A549 (cell line): ENCODE results near the gene HEXD. TPM values are rescaled to one million over a fixed set of nuclear protein-coding genes. Genes with fewer than 3 reads are reported as not detected.

Experiments
- ATAC-seq, 2 experiments: fragments of 200-7000 bp in 1 of 2; fragments of >200 bp in 1 of 2; cut with Nextera tagmentation in 1 of 2; cut with Tn5 transposase in 1 of 2; 3 replicates each; pipeline versions ENCODE4 v1.8.0 to v1.9.1; 2018 to 2020; ENCODE audit warnings: mild to moderate bottlenecking in 1 of 2, moderate library complexity in 1 of 2
- CTCF ChIA-PET: fragments of 300-600 bp; sonication (Branson Sonifier 250); formaldehyde crosslinking; extraction: SDS; loops from one replicate; lab custom pipeline; 2021; ENCODE audit warnings: antibody characterized with exemption, inconsistent platforms; lab: Yijun Ruan, JAX
- POLR2A ChIA-PET: fragments of 350-600 bp; formaldehyde crosslinking; extraction: SDS; loops from one replicate; lab custom pipeline; 2021; ENCODE audit warnings: antibody characterized with exemption, inconsistent platforms; lab: Yijun Ruan, JAX
- DNase-seq, 2 experiments: peaks; one replicate each; pipeline versions ENCODE4 v3.0.0 to v3.0.0-alpha.2; 2011 to 2016; ENCODE audit warnings: low read depth in 1 of 2, low spot score in 1 of 2
- FAIRE-seq: peaks from 2 replicates; lab custom pipeline; 2011; peaks lifted over from hg19 to GRCh38; lab: Jason Lieb, UNC
- H3K27ac ChIP-seq, 2 experiments: fragments of >200 bp; sonication (Bioruptor Twin); formaldehyde crosslinking; 3 replicates each; pipeline ENCODE4 v1.5.1; 2016 to 2017
- H3K4me1 ChIP-seq: fragments of >200 bp; sonication (Bioruptor Twin); formaldehyde crosslinking; 3 replicates; pipeline ENCODE4 v1.6.1; 2016
- H3K4me2 ChIP-seq: fragments of >200 bp; sonication (Bioruptor Twin); formaldehyde crosslinking; 3 replicates; pipeline ENCODE4 v1.6.1; 2016
- H3K4me3 ChIP-seq: fragments of >200 bp; sonication (Bioruptor Twin); formaldehyde crosslinking; 3 replicates; pipeline ENCODE4 v1.5.1; 2016
- H3K9me3 ChIP-seq: fragments of >200 bp; sonication (Bioruptor Twin); formaldehyde crosslinking; 3 replicates; pipeline ENCODE4 v1.6.1; 2016
- BHLHE40 ChIP-seq: IDR thresholded peaks from 2 replicates; pipeline ENCODE4 v1.6.1; 2012; ENCODE audit warnings: low read depth, low read length, inconsistent platforms
- CBX2 ChIP-seq: fragments of 200-600 bp; sonication (generic); IDR thresholded peaks from 2 replicates; pipeline ENCODE4 v1.6.1; 2016; ENCODE audit warnings: low read depth, mild to moderate bottlenecking, borderline replicate concordance
- CEBPB ChIP-seq, 2 experiments: fragments of >200 bp in 1 of 2; sonication (Bioruptor Twin) in 1 of 2; formaldehyde crosslinking in 1 of 2; IDR thresholded peaks; 2 replicates each; pipeline ENCODE4 v1.6.1; 2012 to 2016
- CHD2 ChIP-seq: fragments of 150-350 bp; IDR thresholded peaks from 2 replicates; pipeline ENCODE4 v1.6.1; 2014; ENCODE audit warnings: low read length; ENCODE audit not compliant: partially characterized antibody
- CHD4 ChIP-seq: fragments of 200-600 bp; sonication (generic); IDR thresholded peaks from 2 replicates; pipeline ENCODE4 v1.6.1; 2016; ENCODE audit warnings: antibody characterized with exemption, mild to moderate bottlenecking, borderline replicate concordance
- EHF ChIP-seq: fragments of 250-450 bp; sonication (Bioruptor Pico); IDR thresholded peaks from 2 replicates; pipeline ENCODE4 v1.5.0; 2020; ENCODE audit warnings: mild to moderate bottlenecking
- EP300 ChIP-seq, 2 experiments: fragments of >200 bp; sonication (Bioruptor Twin); formaldehyde crosslinking; IDR thresholded peaks; 2 replicates in 1 of 2; 3 replicates in 1 of 2; pipeline ENCODE4 v1.6.1; 2016 to 2017
- FOXS1 ChIP-seq: fragments of 250-450 bp; sonication (Bioruptor Pico); IDR thresholded peaks from 2 replicates; pipeline ENCODE4 v1.5.0; 2020; ENCODE audit warnings: mild to moderate bottlenecking, moderate library complexity
- GATA3 ChIP-seq: IDR thresholded peaks from 2 replicates; pipeline ENCODE4 v1.6.1; 2012; ENCODE audit warnings: borderline replicate concordance
- HDAC2 ChIP-seq: fragments of 200-600 bp; sonication (generic); IDR thresholded peaks from 2 replicates; pipeline ENCODE4 v1.6.1; 2016
- HOXA7 ChIP-seq: fragments of 250-450 bp; sonication (Bioruptor Pico); IDR thresholded peaks from 2 replicates; pipeline ENCODE4 v1.5.0; 2020; ENCODE audit warnings: mild to moderate bottlenecking, moderate library complexity
- HOXB13 ChIP-seq: fragments of 250-450 bp; sonication (Bioruptor Pico); IDR thresholded peaks from 2 replicates; pipeline ENCODE4 v1.5.0; 2020; ENCODE audit warnings: low read depth, mild to moderate bottlenecking, moderate library complexity
- HOXB5 ChIP-seq: fragments of 250-450 bp; sonication (Bioruptor Pico); IDR thresholded peaks from 2 replicates; pipeline ENCODE4 v1.5.0; 2020; ENCODE audit warnings: mild to moderate bottlenecking, moderate library complexity
- JUN ChIP-seq, 2 experiments: fragments of >200 bp; sonication (Bioruptor Twin); formaldehyde crosslinking; IDR thresholded peaks; 2 replicates in 1 of 2; 3 replicates in 1 of 2; pipeline ENCODE4 v1.6.1; 2016 to 2017
- MAX ChIP-seq: IDR thresholded peaks from 2 replicates; pipeline ENCODE4 v1.6.1; 2012
- MYC ChIP-seq: IDR thresholded peaks from 2 replicates; pipeline ENCODE4 v1.6.1; 2012; ENCODE audit warnings: mild to moderate bottlenecking, inconsistent platforms, low read length, improper control_type of control experiment, borderline replicate concordance
- NFE2L2 ChIP-seq: fragments of 150-350 bp; conservative IDR thresholded peaks from 2 replicates; pipeline ENCODE4 v1.6.1; 2014; ENCODE audit warnings: low read length
- NR3C1 ChIP-seq: fragments of >200 bp; sonication (Bioruptor Twin); formaldehyde crosslinking; IDR thresholded peaks from 3 replicates; pipeline ENCODE4 v1.6.1; 2017
- PBX3 ChIP-seq: IDR thresholded peaks from 2 replicates; pipeline ENCODE4 v1.6.1; 2012
- PHF8 ChIP-seq: fragments of 200-600 bp; sonication (generic); IDR thresholded peaks from 2 replicates; pipeline ENCODE4 v1.6.1; 2016; ENCODE audit warnings: low read depth, mild to moderate bottlenecking, antibody characterized with exemption, moderate library complexity, borderline replicate concordance
- POLR2AphosphoS2 ChIP-seq: conservative IDR thresholded peaks from 2 replicates; pipeline ENCODE4 v1.6.1; 2012; ENCODE audit warnings: low read length, improper control_type of control experiment, inconsistent platforms
- REST ChIP-seq: fragments of 200-600 bp; sonication (generic); IDR thresholded peaks from 2 replicates; pipeline ENCODE4 v1.6.1; 2016; ENCODE audit warnings: antibody characterized with exemption, mild to moderate bottlenecking, moderate library complexity
- RFX5 ChIP-seq: fragments of 450-650 bp; IDR thresholded peaks from 2 replicates; pipeline ENCODE4 v1.7.1; 2014; ENCODE audit warnings: antibody characterized with exemption, mild to moderate bottlenecking, moderate library complexity
- TFCP2L1 ChIP-seq: fragments of 250-450 bp; sonication (Bioruptor Pico); IDR thresholded peaks from 2 replicates; pipeline ENCODE4 v1.5.0; 2021; ENCODE audit warnings: mild to moderate bottlenecking
- ZC3H11A ChIP-seq: fragments of 450-650 bp; IDR thresholded peaks from 2 replicates; pipeline ENCODE4 v1.6.1; 2014; ENCODE audit warnings: antibody characterized with exemption, mild to moderate bottlenecking
- ZFP36 ChIP-seq: fragments of 450-650 bp; IDR thresholded peaks from 2 replicates; pipeline ENCODE4 v1.6.1; 2014; ENCODE audit warnings: borderline replicate concordance; ENCODE audit not compliant: partially characterized antibody
- ZSCAN20 ChIP-seq: fragments of 250-450 bp; sonication (Bioruptor Pico); IDR thresholded peaks from 2 replicates; pipeline ENCODE4 v1.8.0; 2022; ENCODE audit warnings: mild to moderate bottlenecking, moderate library complexity
- WGBS: methylation state at CpG from one replicate; pipeline ENCODE4 v1.1.6; 2017; ENCODE audit errors: missing lambda C conversion rate; 5-methylcytosine and 5-hydroxymethylcytosine counted together
- polyA plus RNA-seq, 4 experiments: library from polyadenylated mRNA; depleted of rRNA in 3 of 4; stranded (reverse); fragments of >200 nt; fragmentation: RNase III in 1 of 4; extraction: RNeasy Plus Mini Kit Qiagen cat#74134 plus additional on column Dnase treatment in 1 of 4; gene quantifications; 2 replicates in 3 of 4; 3 replicates in 1 of 4; pipeline ENCODE4 v1.2.3, GENCODE V29; 2011 to 2017
- TF ChIP-seq, protein P1 (sequence below): fragments of 150-350 bp; IDR thresholded peaks from 2 replicates; pipeline ENCODE4 v1.6.1; 2014; ENCODE audit warnings: low read depth, mild to moderate bottlenecking, low read length
- TF ChIP-seq, protein P2 (sequence below): fragments of 250-450 bp; sonication (Bioruptor Pico); IDR thresholded peaks from 2 replicates; pipeline ENCODE4 v1.5.0; 2020; ENCODE audit warnings: low read depth, mild to moderate bottlenecking, moderate library complexity

Gene HEXD
- polyA plus RNA-seq, 2 of the 4 experiments (the other 2 are of a cell fraction), result 18.0 to 19.5 TPM

- DNase-seq (no peak), ATAC-seq (no peak), FAIRE-seq (no peak)
- Histone ChIP-seq H3K4me2 (no peak overlapping the region), H3K4me3 (no peak overlapping the region), H3K4me1 (peaks cover 4% of the 10 kb centered on the region; the same call in 1 of the 3 replicates), H3K9me3 (no peaks in the 10 kb centered on the region), H3K27ac (no peak overlapping the region)
- no peak for TF ChIP-seq PHF8
- TF ChIP-seq POLR2AphosphoS2, result no peak
- no peak for TF ChIP-seq HOXB5 (CRISPR knock-in tag)
- TF ChIP-seq, protein P1, sequence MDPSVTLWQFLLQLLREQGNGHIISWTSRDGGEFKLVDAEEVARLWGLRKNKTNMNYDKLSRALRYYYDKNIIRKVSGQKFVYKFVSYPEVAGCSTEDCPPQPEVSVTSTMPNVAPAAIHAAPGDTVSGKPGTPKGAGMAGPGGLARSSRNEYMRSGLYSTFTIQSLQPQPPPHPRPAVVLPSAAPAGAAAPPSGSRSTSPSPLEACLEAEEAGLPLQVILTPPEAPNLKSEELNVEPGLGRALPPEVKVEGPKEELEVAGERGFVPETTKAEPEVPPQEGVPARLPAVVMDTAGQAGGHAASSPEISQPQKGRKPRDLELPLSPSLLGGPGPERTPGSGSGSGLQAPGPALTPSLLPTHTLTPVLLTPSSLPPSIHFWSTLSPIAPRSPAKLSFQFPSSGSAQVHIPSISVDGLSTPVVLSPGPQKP, result no peak
- no peak for TF ChIP-seq HDAC2
- no peak for TF ChIP-seq CEBPB (IDR thresholded peaks at IDR 0.05)
- TF ChIP-seq HOXB13 (CRISPR knock-in tag), result no peak
- TF ChIP-seq EP300 (IDR thresholded peaks at IDR 0.05), result no peak
- no peak for TF ChIP-seq TFCP2L1 (CRISPR knock-in tag)
- TF ChIP-seq ZFP36, result no peak
- TF ChIP-seq, protein P2, sequence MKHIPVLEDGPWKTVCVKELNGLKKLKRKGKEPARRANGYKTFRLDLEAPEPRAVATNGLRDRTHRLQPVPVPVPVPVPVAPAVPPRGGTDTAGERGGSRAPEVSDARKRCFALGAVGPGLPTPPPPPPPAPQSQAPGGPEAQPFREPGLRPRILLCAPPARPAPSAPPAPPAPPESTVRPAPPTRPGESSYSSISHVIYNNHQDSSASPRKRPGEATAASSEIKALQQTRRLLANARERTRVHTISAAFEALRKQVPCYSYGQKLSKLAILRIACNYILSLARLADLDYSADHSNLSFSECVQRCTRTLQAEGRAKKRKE (CRISPR knock-in tag), result no peak
- no peak for TF ChIP-seq REST
- TF ChIP-seq JUN (IDR thresholded peaks at IDR 0.05), result no peak
- no peak for TF ChIP-seq CHD4
- no peak for TF ChIP-seq ZC3H11A
- no peak for TF ChIP-seq CBX2
- no peak for TF ChIP-seq GATA3
- TF ChIP-seq EHF, result no peak
- ChIA-PET POLR2A (no interaction called here), CTCF (interaction anchor here (0.7 to 7.4 kb wide), 17 partner anchors 7 to 207 kb away, joined by 3 to 117 read pairs (median 9); no protein-coding TSS in a partner anchor)
- WGBS, result 81% methylated on average over 29 of the region's 29 CpGs
Observed at GRCh38 chr17:82412535-82413520, 5.3 kb upstream of the HEXD start.

- H3K4me3 ChIP-seq, result no peak overlapping the region
- peak overlapping the region; percentile 66 for H3K4me2 ChIP-seq
- 21% methylated on average over 38 of the region's 38 CpGs for WGBS
- TF ChIP-seq ZSCAN20 (peak; percentile 74; the same call in 1 of the 2 replicates), HOXB13 (CRISPR knock-in tag) (peak; percentile 96), CHD2 (no peak), MYC (no peak), PBX3 (no peak), NFE2L2 (no peak), FOXS1 (CRISPR knock-in tag) (peak; percentile 80; the same call in 1 of the 2 replicates), POLR2AphosphoS2 (no peak), MAX (peak; percentile 60; the same call in 1 of the 2 replicates), NR3C1 (no peak), BHLHE40 (peak; percentile 33; the same call in 1 of the 2 replicates), RFX5 (0 out of 2 replicates have a peak, but pooled peaks have one; percentile 55), ZC3H11A (no peak), HOXA7 (CRISPR knock-in tag) (no peak; the same call in 1 of the 2 replicates)
Observed at GRCh38 chr17:82414548-82415281, 3.4 kb upstream of the HEXD start.

More at GRCh38 chr17:82414548-82415281, 3.4 kb upstream of the HEXD start:
- POLR2A ChIA-PET, result no interaction called here
- Histone ChIP-seq H3K4me1 (peaks cover 11% of the 10 kb centered on the region; the same call in 2 of the 3 replicates), H3K27ac (no peak overlapping the region), H3K9me3 (no peaks in the 10 kb centered on the region)
- CTCF ChIA-PET, result interaction anchor here (0.7 to 7.4 kb wide), 48 partner anchors 9 to 386 kb away, joined by 3 to 117 read pairs (median 4); partner anchors contain the start of genes CD7 and SECTM1
- ATAC-seq (peak; percentile 78 to 86), DNase-seq (peak; percentile 86 to 94), FAIRE-seq (peak; percentile 90)
